HUES6 (cell line): Measurements from ENCODE around the gene FAM117B.

Experiments
- H3K27ac ChIP-seq: 2 replicates; pipeline ENCODE4 v1.7.0; 2013; ENCODE audit warnings: low read depth, mild to moderate bottlenecking, low read length, inconsistent platforms
- H3K27me3 ChIP-seq: 2 replicates; pipeline ENCODE4 v1.6.1; 2013; ENCODE audit warnings: low read length; ENCODE audit not compliant: control insufficient read depth, insufficient read depth
- H3K36me3 ChIP-seq: 2 replicates; pipeline ENCODE4 v1.6.1; 2013; ENCODE audit warnings: low read length; ENCODE audit not compliant: control insufficient read depth, insufficient read depth
- H3K4me1 ChIP-seq: 2 replicates; pipeline ENCODE4 v1.6.1; 2013; ENCODE audit warnings: low read length; ENCODE audit not compliant: control insufficient read depth, insufficient read depth
- H3K4me3 ChIP-seq: 2 replicates; pipeline ENCODE4 v1.5.1; 2013; ENCODE audit warnings: low read depth, low read length
- H3K9ac ChIP-seq: one replicate; pipeline ENCODE4 v1.6.1; 2013; ENCODE audit warnings: mild to moderate bottlenecking, low read length
- H3K9me3 ChIP-seq: 2 replicates; pipeline ENCODE4 v1.6.1; 2013; ENCODE audit warnings: low read depth, low read length; ENCODE audit not compliant: control insufficient read depth, insufficient read depth

FAM117B gene

DNA sequence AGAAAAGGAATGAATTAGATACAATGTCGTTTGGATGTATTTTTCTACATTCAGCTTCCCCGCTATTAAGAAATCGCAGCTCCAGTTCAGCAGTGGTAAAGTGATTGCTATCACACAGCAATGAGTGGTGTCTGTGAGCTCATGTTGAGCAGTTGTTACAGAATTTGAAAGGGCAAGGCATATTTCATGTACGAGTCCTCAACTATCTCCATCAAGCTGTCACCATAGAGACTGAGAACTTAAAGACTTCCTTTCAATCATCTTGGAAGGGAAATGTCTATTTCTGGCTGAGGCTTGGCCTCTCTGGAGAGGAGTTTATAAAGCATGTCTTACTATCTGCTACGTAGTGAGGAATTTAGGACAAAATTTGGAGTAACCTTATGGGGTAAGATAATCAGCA, 24.4 kb upstream of the FAM117B start:
- no peaks in the 10 kb centered on the region for H3K27me3 ChIP-seq
- H3K36me3 ChIP-seq = no peaks in the 10 kb centered on the region
- no peaks in the 10 kb centered on the region for H3K4me1 ChIP-seq
- no peak overlapping the region for H3K27ac ChIP-seq
- no peak overlapping the region for H3K9ac ChIP-seq
- H3K9me3 ChIP-seq = no peaks in the 10 kb centered on the region
- H3K4me3 ChIP-seq = no peak overlapping the region

DNA sequence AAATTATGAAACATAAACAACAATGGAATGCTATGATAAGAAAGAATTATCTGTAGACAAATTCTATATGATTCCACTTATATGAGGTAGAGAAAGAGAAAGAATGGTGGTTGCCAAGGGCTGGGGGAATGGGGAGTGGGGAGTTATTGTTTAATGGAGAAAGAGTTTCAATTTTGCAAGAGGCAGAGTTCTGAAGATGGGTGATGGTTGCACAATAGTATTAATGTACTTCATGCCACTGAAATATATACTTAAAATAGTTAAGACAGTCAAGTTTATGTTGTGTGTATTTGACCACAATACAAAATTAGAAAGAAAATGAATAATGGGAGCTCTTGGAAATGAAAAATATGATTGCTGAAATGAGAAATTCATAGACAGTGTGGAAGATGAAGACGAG, 22.6 kb upstream of the FAM117B start:
- Histone ChIP-seq H3K4me3 (no peak overlapping the region), H3K27ac (no peak overlapping the region), H3K4me1 (no peaks in the 10 kb centered on the region), H3K9ac (no peak overlapping the region), H3K9me3 (no peaks in the 10 kb centered on the region), H3K27me3 (no peaks in the 10 kb centered on the region), H3K36me3 (no peaks in the 10 kb centered on the region)

DNA sequence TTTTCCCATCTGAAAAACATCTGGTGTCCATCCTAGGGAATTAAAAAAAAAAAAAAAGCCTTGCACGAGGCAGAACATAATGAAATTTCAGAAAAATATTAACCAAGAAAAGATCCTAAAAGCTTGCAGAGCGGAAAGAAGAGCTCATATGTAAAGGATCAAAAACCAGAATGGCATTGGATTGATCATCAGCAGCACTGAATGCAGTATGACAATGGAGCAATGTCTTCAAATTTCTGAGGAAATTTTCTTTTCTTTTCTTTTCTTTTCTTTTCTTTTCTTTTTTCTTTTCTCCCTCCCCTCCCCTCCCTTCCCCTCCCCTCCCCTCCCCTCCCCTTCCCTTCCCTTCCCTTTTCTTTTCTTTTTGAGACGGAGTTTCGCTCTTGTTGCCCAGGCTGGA, 21.3 kb upstream of the FAM117B start:
- H3K4me1 ChIP-seq = no peaks in the 10 kb centered on the region
- no peaks in the 10 kb centered on the region for H3K27me3 ChIP-seq
- no peak overlapping the region for H3K4me3 ChIP-seq
- H3K9ac ChIP-seq = no peak overlapping the region
- no peaks in the 10 kb centered on the region for H3K36me3 ChIP-seq
- H3K9me3 ChIP-seq = no peaks in the 10 kb centered on the region
- no peak overlapping the region for H3K27ac ChIP-seq

DNA sequence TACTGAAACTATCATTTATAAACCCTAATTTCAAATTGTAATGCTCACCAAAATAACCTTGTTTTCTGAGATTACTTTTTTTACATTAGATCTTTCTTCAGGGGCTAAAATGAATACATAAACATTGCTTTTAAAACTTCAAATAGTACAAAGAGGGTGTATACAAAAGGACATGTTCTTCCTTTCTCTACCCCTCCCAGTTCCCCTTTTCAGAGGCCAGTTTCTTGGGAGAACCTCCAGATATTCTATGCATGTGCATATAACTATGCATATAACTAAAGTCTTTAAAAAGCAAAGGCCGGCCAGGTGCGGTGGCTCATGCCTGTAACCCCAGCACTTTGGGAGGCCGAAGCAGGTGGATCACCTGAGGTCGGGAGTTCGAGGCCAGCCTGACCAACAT, 10.6 kb upstream of the FAM117B start:
- no peaks in the 10 kb centered on the region for H3K36me3 ChIP-seq
- no peak overlapping the region for H3K27ac ChIP-seq
- no peak overlapping the region for H3K9ac ChIP-seq
- H3K9me3 ChIP-seq = no peaks in the 10 kb centered on the region
- no peaks in the 10 kb centered on the region for H3K4me1 ChIP-seq
- H3K27me3 ChIP-seq = no peaks in the 10 kb centered on the region
- H3K4me3 ChIP-seq = no peak overlapping the region

DNA sequence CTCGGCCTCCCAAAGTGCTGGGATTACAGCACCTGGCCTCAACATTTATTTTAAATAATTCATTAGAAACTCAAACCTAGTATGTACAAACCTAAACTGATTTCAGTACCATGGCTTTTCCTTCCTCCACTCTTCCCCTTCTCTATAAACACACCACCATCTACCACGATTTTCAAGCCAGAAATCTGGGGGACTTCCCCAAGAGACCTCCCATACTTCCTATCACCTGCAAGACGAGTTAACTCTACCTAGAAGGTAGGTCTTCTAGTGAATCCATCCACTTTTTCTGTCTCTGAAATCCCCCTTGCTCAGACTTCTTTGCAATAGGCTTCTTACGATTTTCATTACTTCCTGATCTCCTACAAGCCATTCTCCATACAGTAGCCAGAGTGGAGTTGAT, 7.7 kb upstream of the FAM117B start:
- Histone ChIP-seq H3K27me3 (no peaks in the 10 kb centered on the region), H3K27ac (no peak overlapping the region), H3K36me3 (no peaks in the 10 kb centered on the region), H3K4me3 (no peak overlapping the region), H3K9me3 (no peaks in the 10 kb centered on the region), H3K9ac (no peak overlapping the region), H3K4me1 (no peaks in the 10 kb centered on the region)

DNA sequence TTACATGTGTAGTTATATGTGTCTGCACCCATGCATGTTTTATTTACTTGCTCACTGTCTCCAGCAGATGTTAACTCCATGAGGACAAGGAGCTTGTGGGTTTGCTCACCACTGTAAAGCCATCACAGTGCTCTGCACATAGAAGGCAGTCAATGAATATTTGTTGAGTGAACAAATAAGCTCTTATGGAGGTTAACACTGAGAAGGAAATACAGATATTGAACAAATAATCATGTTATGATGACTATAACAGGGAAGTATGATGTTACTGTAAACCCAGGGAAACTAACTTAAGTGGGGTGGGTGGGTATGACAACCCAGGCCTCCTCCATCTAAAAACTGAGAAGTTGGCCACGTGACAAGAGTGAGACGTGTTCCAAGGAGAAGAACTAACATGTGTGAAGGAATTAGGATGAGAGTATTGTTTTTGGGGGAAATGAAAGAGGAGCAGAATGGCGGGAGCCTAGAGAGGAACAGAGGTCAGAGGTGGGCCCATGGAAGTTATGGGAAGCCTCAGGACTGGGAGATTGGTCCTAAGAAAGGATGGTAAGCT, 6.0 kb upstream of the FAM117B start:
- H3K9ac ChIP-seq = no peak overlapping the region
- H3K4me1 ChIP-seq = 0 out of 2 replicates have a peak, but pooled peaks cover under 1% of the 10 kb centered on the region
- H3K27ac ChIP-seq = no peak overlapping the region

DNA sequence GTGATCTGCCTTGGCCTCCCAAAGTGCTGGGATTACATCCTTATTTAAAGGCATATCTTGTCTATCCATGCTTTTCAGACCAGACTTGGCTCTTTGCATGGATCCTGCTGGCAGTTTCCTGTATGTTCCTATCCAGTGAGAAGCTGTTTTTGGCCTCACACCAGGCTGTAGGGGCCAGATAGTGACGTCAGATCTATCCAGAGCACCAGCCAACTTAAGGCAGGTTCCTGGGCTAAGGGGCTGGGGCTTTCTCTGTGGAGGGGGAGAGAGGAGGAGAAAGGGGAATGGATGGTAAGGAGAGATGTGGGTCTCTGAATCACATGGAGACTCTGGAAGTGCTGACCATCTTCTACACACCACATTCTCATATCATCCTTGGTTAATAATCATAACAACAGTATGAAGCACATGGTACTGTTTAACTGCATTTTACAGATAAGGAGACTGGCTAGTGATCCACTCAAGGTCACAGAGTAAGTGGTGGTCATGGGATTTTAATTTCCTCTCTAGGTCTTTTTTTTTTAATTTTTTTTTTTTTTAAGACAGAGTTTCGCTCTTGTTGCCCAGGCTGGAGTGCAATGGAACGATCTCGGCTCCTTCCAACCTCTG, 2.0 kb upstream of the FAM117B start:
- Histone ChIP-seq H3K9me3 (no peaks in the 10 kb centered on the region), H3K4me3 (no peak overlapping the region), H3K4me1 (0 out of 2 replicates have a peak, but pooled peaks cover 7% of the 10 kb centered on the region)

More for the DNA sequence above, 6.0 kb upstream of the FAM117B start:
- H3K27me3 ChIP-seq = no peaks in the 10 kb centered on the region
- H3K4me3 ChIP-seq = no peak overlapping the region
- no peaks in the 10 kb centered on the region for H3K36me3 ChIP-seq
- no peaks in the 10 kb centered on the region for H3K9me3 ChIP-seq

DNA sequence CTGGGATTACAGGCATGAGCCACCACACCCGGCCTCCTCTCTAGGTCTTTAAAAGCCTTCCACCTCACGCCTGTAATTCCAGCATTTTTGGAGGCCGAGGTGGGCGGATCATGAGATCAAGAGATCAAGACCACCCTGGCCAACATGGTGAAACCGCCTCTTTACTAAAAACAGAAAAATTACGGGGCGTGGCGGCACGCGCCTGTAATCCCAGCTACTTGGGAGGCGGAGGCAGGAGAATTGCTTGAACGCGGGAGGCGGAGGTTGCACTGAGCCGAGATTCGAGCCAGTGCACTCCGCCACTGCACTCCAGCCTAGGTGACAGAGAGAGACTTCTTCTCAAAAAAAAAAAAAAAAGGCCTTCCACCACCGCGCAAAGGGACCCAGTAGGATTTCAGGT, 1.3 kb upstream of the FAM117B start:
- Histone ChIP-seq H3K9ac (no peak overlapping the region), H3K9me3 (no peaks in the 10 kb centered on the region), H3K4me1 (0 out of 2 replicates have a peak, but pooled peaks cover 7% of the 10 kb centered on the region), H3K4me3 (no peak overlapping the region), H3K36me3 (no peaks in the 10 kb centered on the region), H3K27me3 (no peaks in the 10 kb centered on the region), H3K27ac (no peak overlapping the region)

More for the DNA sequence above, 2.0 kb upstream of the FAM117B start:
- no peaks in the 10 kb centered on the region for H3K27me3 ChIP-seq
- no peak overlapping the region for H3K9ac ChIP-seq
- H3K27ac ChIP-seq = no peak overlapping the region
- no peaks in the 10 kb centered on the region for H3K36me3 ChIP-seq

DNA sequence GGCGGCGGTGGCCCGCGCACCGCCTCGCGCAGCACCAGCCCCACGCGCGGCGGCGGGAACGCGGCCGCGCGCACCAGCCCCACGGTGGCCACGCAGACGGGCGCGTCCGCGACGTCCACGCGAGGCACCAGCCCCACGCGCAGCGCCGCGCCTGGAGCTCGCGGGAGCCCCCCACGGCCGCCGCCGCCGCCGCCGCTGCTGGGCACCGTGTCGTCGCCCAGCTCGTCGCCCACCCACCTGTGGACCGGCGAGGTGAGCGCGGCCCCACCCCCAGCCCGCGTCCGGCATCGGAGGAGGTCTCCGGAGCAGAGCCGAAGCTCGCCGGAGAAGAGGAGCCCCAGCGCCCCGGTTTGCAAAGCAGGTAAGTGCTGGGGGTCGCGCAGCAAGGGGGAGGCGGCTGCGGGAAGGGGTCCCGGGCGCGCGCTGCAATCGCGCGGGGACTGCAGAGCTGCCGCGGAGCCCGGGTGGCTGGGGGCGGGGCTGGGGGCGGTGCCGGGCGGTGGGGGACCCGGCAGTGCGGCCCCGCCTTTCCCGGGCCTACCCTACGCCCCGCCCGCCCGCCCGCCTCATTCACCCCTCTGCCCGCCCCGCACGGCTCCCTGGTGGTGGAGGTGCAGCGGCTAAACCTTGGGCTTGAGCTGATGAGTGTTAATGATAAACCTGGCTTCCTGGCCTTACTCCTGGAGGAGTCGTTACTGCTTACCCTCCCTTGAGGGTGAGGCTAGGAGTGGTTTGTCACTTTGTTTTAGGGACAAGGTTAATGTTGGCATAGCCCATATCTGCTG, 851 bp downstream of the FAM117B start:
- H3K4me1 ChIP-seq = 0 out of 2 replicates have a peak, but pooled peaks cover 7% of the 10 kb centered on the region
- H3K27me3 ChIP-seq = no peaks in the 10 kb centered on the region
- peak overlapping the region; percentile 94 for H3K9ac ChIP-seq
- H3K4me3 ChIP-seq = peak overlapping the region; percentile 98
- H3K9me3 ChIP-seq = no peaks in the 10 kb centered on the region
- H3K36me3 ChIP-seq = no peaks in the 10 kb centered on the region; the same call in 1 of the 2 replicates
- H3K27ac ChIP-seq = peak overlapping the region; percentile 55; the same call in 1 of the 2 replicates

DNA sequence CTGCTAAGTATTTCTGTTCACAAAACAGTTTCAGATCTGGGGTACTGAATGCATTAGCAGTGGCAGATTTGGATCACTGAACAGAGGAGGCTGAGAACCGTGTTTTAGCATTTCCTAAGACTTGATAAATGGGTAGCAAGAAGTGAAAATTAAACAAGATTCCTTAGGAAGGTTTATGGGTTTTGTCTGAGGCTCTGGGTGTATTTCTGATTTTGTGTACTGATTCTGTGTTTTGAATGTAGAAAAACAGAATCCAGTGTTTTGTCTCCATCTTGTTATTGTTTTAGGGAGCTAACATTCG, 1.4 kb downstream of the FAM117B start:
- peak overlapping the region; percentile 55; the same call in 1 of the 2 replicates for H3K27ac ChIP-seq
- peak overlapping the region; percentile 70 for H3K9ac ChIP-seq
- no peaks in the 10 kb centered on the region; the same call in 1 of the 2 replicates for H3K36me3 ChIP-seq
- H3K27me3 ChIP-seq = no peaks in the 10 kb centered on the region
- no peaks in the 10 kb centered on the region for H3K9me3 ChIP-seq
- H3K4me3 ChIP-seq = peak overlapping the region; percentile 75
- 0 out of 2 replicates have a peak, but pooled peaks cover 7% of the 10 kb centered on the region for H3K4me1 ChIP-seq

DNA sequence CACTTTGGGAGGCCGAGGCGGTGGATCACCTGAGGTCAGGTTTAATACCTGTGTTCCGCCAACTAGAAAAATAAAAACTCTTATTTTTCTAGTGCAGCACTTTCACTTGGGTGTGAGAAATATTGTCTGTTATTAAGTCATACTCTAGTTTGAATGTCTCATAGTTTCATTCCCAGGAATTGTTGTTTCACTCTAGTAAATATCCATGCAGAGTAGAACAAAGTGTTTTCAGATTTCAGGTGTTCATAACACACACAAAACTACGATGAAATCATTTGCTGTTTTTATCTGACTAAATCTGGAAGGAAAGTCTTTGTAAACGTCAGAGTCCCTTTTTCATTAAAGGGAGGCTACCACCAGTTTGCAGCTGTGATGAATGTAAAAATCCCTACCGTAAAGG, 4.0 kb downstream of the FAM117B start:
- no peak overlapping the region for H3K4me3 ChIP-seq
- no peak overlapping the region for H3K27ac ChIP-seq
- H3K9me3 ChIP-seq = no peaks in the 10 kb centered on the region
- H3K9ac ChIP-seq = no peak overlapping the region
- H3K4me1 ChIP-seq = peaks cover 17% of the 10 kb centered on the region
- no peaks in the 10 kb centered on the region for H3K27me3 ChIP-seq
- H3K36me3 ChIP-seq = no peaks in the 10 kb centered on the region; the same call in 1 of the 2 replicates
